Pancreas (tissue), 10 donors: Measurements from ENCODE around the gene RASGEF1B. TPM values are rescaled to one million over a fixed set of nuclear protein-coding genes. Genes with fewer than 3 reads are reported as not detected.

Experiments used
- ATAC-seq, 4 donors: fragments of 200-7000 bp; cut with Tn5 transposase; one replicate each; pipeline versions ENCODE4 v1.8.0 to v1.9.1; 2020; ENCODE audit warnings: mild to moderate bottlenecking in 4 of 4, moderate library complexity in 4 of 4
- DNase-seq, 6 donors: peaks; one replicate each; pipeline ENCODE4 v3.0.0-alpha.2; 2020
- FAIRE-seq: peaks from 2 replicates; lab custom pipeline; 2012; peaks lifted over from hg19 to GRCh38; lab: Jason Lieb, UNC
- H3K27ac ChIP-seq, 4 donors: fragments of 200-600 bp; sonication (generic); 1 replicate in 3 of 4; 2 replicates in 1 of 4; pipeline versions ENCODE4 v1.5.0 to v1.8.0; 2020
- H3K27me3 ChIP-seq, 4 donors: fragments of 200-600 bp; one replicate each; pipeline ENCODE4 v1.8.0; 2021
- H3K36me3 ChIP-seq, 3 donors: fragments of 200-600 bp; sonication (generic) in 1 of 3; one replicate each; pipeline versions ENCODE4 v1.5.0 to v1.8.0; 2020 to 2021
- H3K4me1 ChIP-seq, 3 donors: fragments of 200-600 bp; one replicate each; pipeline ENCODE4 v1.8.0; 2021
- H3K4me3 ChIP-seq, 4 donors: fragments of 200-600 bp; sonication (generic) in 2 of 4; one replicate each; pipeline versions ENCODE4 v1.5.0 to v1.8.0; 2020 to 2021
- H3K9me3 ChIP-seq, 4 donors: fragments of 200-600 bp; one replicate each; pipeline ENCODE4 v1.8.0; 2021
- CTCF ChIP-seq, 4 donors: fragments of 200-600 bp; sonication (generic) in 3 of 4; IDR thresholded peaks; one replicate each; pipeline versions ENCODE4 v1.5.0 to v1.8.0; 2021; ENCODE audit warnings: antibody characterized with exemption in 4 of 4
- WGBS, 2 donors: extraction: QIAGEN DNeasy Blood & Tissue Kit; methylation state at CpG; one replicate each; pipeline ENCODE4 v1.1.7; 2013; 5-methylcytosine and 5-hydroxymethylcytosine counted together
- intact Hi-C, 3 donors: fragments of 100-400 bp; cut with DNase I; formaldehyde crosslinking; loops; one replicate each; pipeline versions ENCODE4 v1.11.1 to v1.14.2; 2022
- polyA plus RNA-seq, 2 donors: library from polyadenylated mRNA; stranded (reverse); fragments of 200-250 nt; gene quantifications; one replicate each; pipeline ENCODE4 v1.2.3, GENCODE V29; 2013
- total RNA-seq, 6 donors: library from RNA; stranded (reverse); fragmentation: NEBNext Ultra II Directional in 4 of 6; extraction: Animal tissue kit (Norgen Biotek cat#: 25700) in 4 of 6; gene quantifications; one replicate each; pipeline versions ENCODE4 v1.2.1 to v1.2.4, GENCODE V29; 2021 to 2023
- donor health status: healthy with polysubstance abuse.
- donor health status: DM: no; HTN: no; CAD: no; lungs with moderate emphysema.
- donor health status: DM: no; HTN: no; CAD: no.
- donor health status: control.
- donor health status: control.
- donor health status: Bipolar disorder and iron deficiency.
- donor health status: DM: yes; HTN: yes; CAD: no.
- donor health status: DM: no; HTN: no; CAD: no.
- donor health status: DM: no; HTN: no; CAD: no.
- donor health status: DM: yes; HTN: yes; CAD: no.

The RASGEF1B gene
- total and polyA plus RNA-seq, 8 donors: 1.4 to 8.2 (median 3.4) TPM

- DNase-seq (no peak), ATAC-seq (no peak), FAIRE-seq (no peak)
- Histone ChIP-seq H3K4me3 (no peak overlapping the region), H3K27ac (no peak overlapping the region), H3K4me1 (peaks cover 0 to 12% (median 12%) of the 10 kb centered on the region in 3 donors), H3K27me3 (no peaks in the 10 kb centered on the region), H3K36me3 (no peaks in the 10 kb centered on the region), H3K9me3 (no peaks in the 10 kb centered on the region)
- 79% methylated on average over 2 of the region's 2 CpGs for WGBS, 2 donors
- intact Hi-C loops: no loop called here
- no peak for TF ChIP-seq CTCF (IDR thresholded peaks at IDR 0.05)
These were observed 95.0 kb downstream of the RASGEF1B start for GRCh38 chr4:81376720-81377119.
